GM12865 (cell line): Measurements from ENCODE around the gene PLEKHA4.
"Not testable (repeated sequence)": the region's sequence is repeated elsewhere in the genome, so short reads cannot be mapped to it uniquely, and the experiment has no call there.

Source experiments
- DNase-seq: peaks from one replicate; pipeline ENCODE4 v3.0.0; 2010; ENCODE audit warnings: low read depth
- H3K4me3 ChIP-seq: 2 replicates; pipeline ENCODE4 v1.5.1; 2011; ENCODE audit warnings: mild to moderate bottlenecking, low read depth, low read length, control low read depth
- CTCF ChIP-seq: IDR thresholded peaks from 2 replicates; pipeline ENCODE4 v1.5.1; 2011; ENCODE audit warnings: low read length, control low read depth, low read depth, inconsistent platforms; ENCODE audit not compliant: insufficient read depth; ENCODE audit errors: missing control alignments

The PLEKHA4 gene

GRCh38 chr19:48873476-48874302 is 5.3 kb upstream of the PLEKHA4 start:
- no peak for TF ChIP-seq CTCF
- H3K4me3 ChIP-seq: peak overlapping the region; percentile 89
- no peak for DNase-seq

GRCh38 chr19:48872884-48873475 is 4.6 kb upstream of the PLEKHA4 start:
- peak; percentile 89 for DNase-seq
- H3K4me3 ChIP-seq: peak overlapping the region; percentile 89
- no peak for TF ChIP-seq CTCF

- DNase-seq: peak; percentile 99
- no peak for TF ChIP-seq CTCF
- peak within 1 kb of the TSS; percentile 89 for H3K4me3 ChIP-seq
Observed at GRCh38 chr19:48872182-48872883, 3.9 kb upstream of the PLEKHA4 start, which contains the start of gene PPP1R15A. Gene PPP1R15A (plus strand): TSS chr19:48872421. CDS start chr19:48873234, 813 bp downstream.

- H3K4me3 ChIP-seq: not testable (repeated sequence)
Observed at GRCh38 chr19:48871471-48872181, 3.2 kb upstream of the PLEKHA4 start.

GRCh38 chr19:48870048-48870447 is 1.6 kb upstream of the PLEKHA4 start:
- no peak for TF ChIP-seq CTCF
- H3K4me3 ChIP-seq: no peak overlapping the region
- DNase-seq: no peak

More at GRCh38 chr19:48871471-48872181, 3.2 kb upstream of the PLEKHA4 start:
- DNase-seq: not testable (repeated sequence)

GRCh38 chr19:48867746-48868113 is 687 bp downstream of the PLEKHA4 start:
- H3K4me3 ChIP-seq: peak overlapping the region; percentile 31
- no peak for DNase-seq
- TF ChIP-seq CTCF: no peak
